PFSK-1 (cell line): ENCODE data around the gene SLC39A8.

Source experiments
- FOXP2 ChIP-seq: optimal IDR thresholded peaks from 2 replicates; pipeline ENCODE3; 2011; ENCODE audit warnings: borderline replicate concordance, control low read depth, inconsistent platforms; ENCODE audit not compliant: insufficient read depth; ENCODE audit errors: extremely low read length, extremely low read depth
- POLR2AphosphoS5 ChIP-seq: IDR thresholded peaks from 2 replicates; pipeline ENCODE4 v1.6.1; 2012; ENCODE audit warnings: low read depth, mild to moderate bottlenecking, control low read depth, low read length, moderate library complexity
- SIN3A ChIP-seq: IDR thresholded peaks from 2 replicates; pipeline ENCODE4 v1.6.1; 2012; ENCODE audit warnings: mild to moderate bottlenecking, low read length, moderate library complexity, borderline replicate concordance; ENCODE audit not compliant: insufficient read depth
- TAF1 ChIP-seq: IDR thresholded peaks from 2 replicates; pipeline ENCODE4 v1.6.1; 2012; ENCODE audit warnings: low read length, control low read depth, borderline replicate concordance; ENCODE audit not compliant: insufficient read depth
- TF ChIP-seq, protein P1 (sequence below), 2 experiments: IDR thresholded peaks; 2 replicates each; pipeline versions ENCODE4 v1.6.1 to v1.8.0; 2011 to 2012; ENCODE audit warnings: low read depth in 2 of 2, low read length in 2 of 2, control low read depth in 1 of 2, inconsistent platforms in 1 of 2, mild to moderate bottlenecking in 1 of 2, moderate library complexity in 1 of 2; ENCODE audit not compliant: insufficient read depth in 1 of 2

SLC39A8 gene

DNA sequence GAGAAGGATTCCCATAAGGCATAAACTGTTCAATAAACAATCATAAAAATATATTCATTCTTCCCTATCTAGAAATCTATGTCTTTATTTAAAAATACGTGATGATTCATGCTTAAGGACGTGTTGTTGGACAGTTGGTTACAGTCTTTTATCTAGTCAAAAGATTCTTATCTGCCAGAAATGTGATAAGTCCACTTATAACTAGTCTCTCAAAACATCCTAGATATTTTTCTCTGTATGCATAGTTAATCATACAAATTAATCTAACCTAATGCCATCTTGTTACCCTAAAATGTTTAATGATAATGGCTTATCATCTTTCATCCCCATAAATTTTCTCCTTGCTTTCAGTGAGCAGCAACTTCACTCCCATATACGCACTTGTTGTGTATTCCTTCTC lies 89.0 kb downstream of the SLC39A8 start:
- TF ChIP-seq, protein P1, sequence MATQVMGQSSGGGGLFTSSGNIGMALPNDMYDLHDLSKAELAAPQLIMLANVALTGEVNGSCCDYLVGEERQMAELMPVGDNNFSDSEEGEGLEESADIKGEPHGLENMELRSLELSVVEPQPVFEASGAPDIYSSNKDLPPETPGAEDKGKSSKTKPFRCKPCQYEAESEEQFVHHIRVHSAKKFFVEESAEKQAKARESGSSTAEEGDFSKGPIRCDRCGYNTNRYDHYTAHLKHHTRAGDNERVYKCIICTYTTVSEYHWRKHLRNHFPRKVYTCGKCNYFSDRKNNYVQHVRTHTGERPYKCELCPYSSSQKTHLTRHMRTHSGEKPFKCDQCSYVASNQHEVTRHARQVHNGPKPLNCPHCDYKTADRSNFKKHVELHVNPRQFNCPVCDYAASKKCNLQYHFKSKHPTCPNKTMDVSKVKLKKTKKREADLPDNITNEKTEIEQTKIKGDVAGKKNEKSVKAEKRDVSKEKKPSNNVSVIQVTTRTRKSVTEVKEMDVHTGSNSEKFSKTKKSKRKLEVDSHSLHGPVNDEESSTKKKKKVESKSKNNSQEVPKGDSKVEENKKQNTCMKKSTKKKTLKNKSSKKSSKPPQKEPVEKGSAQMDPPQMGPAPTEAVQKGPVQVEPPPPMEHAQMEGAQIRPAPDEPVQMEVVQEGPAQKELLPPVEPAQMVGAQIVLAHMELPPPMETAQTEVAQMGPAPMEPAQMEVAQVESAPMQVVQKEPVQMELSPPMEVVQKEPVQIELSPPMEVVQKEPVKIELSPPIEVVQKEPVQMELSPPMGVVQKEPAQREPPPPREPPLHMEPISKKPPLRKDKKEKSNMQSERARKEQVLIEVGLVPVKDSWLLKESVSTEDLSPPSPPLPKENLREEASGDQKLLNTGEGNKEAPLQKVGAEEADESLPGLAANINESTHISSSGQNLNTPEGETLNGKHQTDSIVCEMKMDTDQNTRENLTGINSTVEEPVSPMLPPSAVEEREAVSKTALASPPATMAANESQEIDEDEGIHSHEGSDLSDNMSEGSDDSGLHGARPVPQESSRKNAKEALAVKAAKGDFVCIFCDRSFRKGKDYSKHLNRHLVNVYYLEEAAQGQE (IDR thresholded peaks at IDR 0.05; ENCODE audit: insufficient read depth in 1 of 2, low read depth in 2 of 2, low read length in 2 of 2): no peak
- TF ChIP-seq POLR2AphosphoS5: no peak
- no peak for TF ChIP-seq SIN3A
- TF ChIP-seq FOXP2: no peak
- no peak for TF ChIP-seq TAF1

DNA sequence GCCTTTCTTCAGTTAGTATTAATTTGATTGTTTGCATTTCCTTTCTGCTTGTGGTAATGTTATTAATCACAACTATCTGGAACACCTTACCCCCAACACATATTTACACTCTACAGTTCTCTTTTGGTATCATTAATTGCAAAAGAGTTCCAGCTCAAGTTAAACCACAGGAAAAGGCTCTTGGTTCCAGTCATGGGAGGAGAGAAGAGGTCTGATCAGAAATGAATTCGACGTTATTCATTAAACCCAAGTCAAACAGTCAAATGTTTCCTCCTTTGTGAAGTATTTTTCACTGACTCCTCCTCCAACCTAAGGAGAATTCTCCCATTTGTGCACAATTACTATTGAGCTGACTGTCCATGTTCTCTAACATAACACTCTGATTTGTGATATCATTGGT lies 91.4 kb downstream of the SLC39A8 start:
- TF ChIP-seq TAF1 (no peak), SIN3A (no peak), FOXP2 (no peak), POLR2AphosphoS5 (no peak)
- TF ChIP-seq, protein P1 (IDR thresholded peaks at IDR 0.05; ENCODE audit: insufficient read depth in 1 of 2, low read depth in 2 of 2, low read length in 2 of 2): no peak

DNA sequence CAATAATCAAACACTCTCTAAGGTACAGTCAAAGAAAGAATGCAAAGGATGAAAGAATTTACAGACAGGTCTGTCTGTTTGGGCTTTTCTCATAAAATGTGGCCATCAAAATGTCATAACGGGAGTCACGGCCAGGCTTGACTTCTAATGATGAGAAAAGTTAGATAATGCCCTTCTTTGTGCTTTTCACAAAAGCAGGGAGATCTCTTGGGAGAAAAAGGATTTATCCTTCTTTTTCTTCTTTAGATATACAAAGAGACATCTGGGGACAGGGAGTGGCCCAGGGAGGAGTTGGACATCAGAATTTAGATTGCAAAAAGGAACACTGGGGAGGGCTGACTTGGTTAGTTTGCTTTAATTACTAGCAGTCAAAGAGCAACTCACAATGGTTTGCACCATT lies 93.1 kb downstream of the SLC39A8 start:
- TF ChIP-seq FOXP2: no peak
- TF ChIP-seq, protein P1 (IDR thresholded peaks at IDR 0.05; ENCODE audit: insufficient read depth in 1 of 2, low read depth in 2 of 2, low read length in 2 of 2): no peak
- no peak for TF ChIP-seq TAF1
- no peak for TF ChIP-seq POLR2AphosphoS5
- TF ChIP-seq SIN3A: no peak

DNA sequence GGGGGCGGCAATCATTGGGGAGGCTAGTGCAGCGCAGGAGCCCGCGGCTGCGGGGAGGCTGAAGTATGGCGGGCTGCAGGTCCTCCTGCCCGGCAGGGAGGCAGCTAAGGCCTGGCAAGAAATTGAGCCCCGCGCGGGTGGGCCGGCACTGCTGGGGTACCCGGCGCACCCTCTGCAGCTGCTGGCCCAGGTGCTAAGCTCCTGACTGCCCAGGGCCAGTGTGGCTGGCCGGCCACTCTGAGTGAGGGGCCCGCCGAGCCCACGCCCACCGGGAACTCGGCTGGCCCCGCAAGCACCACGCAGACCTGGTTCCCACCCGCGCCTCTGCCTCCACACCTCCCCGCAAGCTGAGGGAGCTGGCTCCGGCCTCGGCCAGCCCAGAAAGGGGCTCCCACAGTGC lies 94.9 kb downstream of the SLC39A8 start:
- TF ChIP-seq TAF1: no peak
- TF ChIP-seq, protein P1 (IDR thresholded peaks at IDR 0.05; ENCODE audit: insufficient read depth in 1 of 2, low read depth in 2 of 2, low read length in 2 of 2): no peak
- no peak for TF ChIP-seq SIN3A
- no peak for TF ChIP-seq POLR2AphosphoS5
- no peak for TF ChIP-seq FOXP2

DNA sequence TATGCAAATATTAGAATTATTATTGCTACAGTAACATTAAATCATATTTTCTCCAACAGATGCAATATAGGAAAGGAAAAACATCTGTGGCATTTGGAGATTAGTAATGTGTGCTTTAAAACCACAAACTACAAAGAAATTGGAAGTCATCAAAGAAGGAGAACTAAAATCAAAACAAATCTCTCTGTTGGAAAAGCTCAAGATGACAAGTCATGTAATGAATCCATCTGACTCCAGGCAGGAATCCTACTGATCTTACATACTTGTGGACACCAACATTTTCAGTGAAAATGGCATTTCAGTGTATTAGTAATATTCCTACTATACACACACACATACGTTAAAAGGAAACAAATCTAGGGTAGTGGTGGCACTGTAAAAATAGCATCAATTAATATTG lies 98.2 kb downstream of the SLC39A8 start:
- TF ChIP-seq TAF1: no peak
- no peak for TF ChIP-seq FOXP2
